Panc1 (cell line): ENCODE data around the gene FSTL4. TPM values are rescaled to one million over a fixed set of nuclear protein-coding genes. Genes with fewer than 3 reads are reported as not detected.

Experiments used
- ATAC-seq: fragments of 200-7000 bp; cut with Tn5 transposase; 2 replicates; pipeline ENCODE4 v1.9.1; 2020; ENCODE audit warnings: mild to moderate bottlenecking, moderate library complexity
- BruUV-seq: library from RNA; stranded (reverse); fragments of 400-500 nt; replicated peaks from 2 replicates; lab custom pipeline; 2021; lab: Mats Ljungman, UMichigan
- CTCF ChIA-PET: fragments of 300-600 bp; sonication (Branson Sonifier 250); formaldehyde crosslinking; loops from one replicate; lab custom pipeline; 2022; ENCODE audit warnings: antibody characterized with exemption; lab: Charles Lee
- POLR2A ChIA-PET: fragments of 300-600 bp; sonication (Branson Sonifier 250); formaldehyde crosslinking; loops from one replicate; lab custom pipeline; 2022; ENCODE audit warnings: antibody characterized with exemption; lab: Charles Lee
- DNase-seq: peaks from one replicate; pipeline ENCODE4 v3.0.0-alpha.2; 2010; ENCODE audit warnings: low read depth, low spot score
- H3K27ac ChIP-seq: 2 replicates; pipeline ENCODE4 v1.5.1; 2011; ENCODE audit warnings: mild to moderate bottlenecking, low read length, inconsistent platforms
- H3K27me3 ChIP-seq: fragments of 200-500 bp; sonication (Bioruptor generic); 2 replicates; pipeline ENCODE4 v1.6.0; 2014; ENCODE audit warnings: low read length, inconsistent platforms; ENCODE audit not compliant: control insufficient read depth, insufficient read depth
- H3K36me3 ChIP-seq: fragments of 200-500 bp; sonication (Bioruptor generic); 2 replicates; pipeline ENCODE4 v1.5.1; 2014; ENCODE audit warnings: inconsistent platforms, mild to moderate bottlenecking, low read length, moderate library complexity; ENCODE audit not compliant: control insufficient read depth, insufficient read depth
- H3K4me1 ChIP-seq: 2 replicates; pipeline ENCODE4 v1.5.1; 2011; ENCODE audit warnings: inconsistent platforms, mild to moderate bottlenecking, low read length, moderate library complexity; ENCODE audit not compliant: control insufficient read depth, insufficient read depth
- H3K4me3 ChIP-seq, 2 experiments: 2 replicates each; pipeline ENCODE4 v1.5.1; 2011 to 2012; ENCODE audit warnings: low read depth in 2 of 2, low read length in 2 of 2, mild to moderate bottlenecking in 2 of 2, inconsistent platforms in 1 of 2, moderate library complexity in 1 of 2
- H3K9me3 ChIP-seq: fragments of 200-500 bp; sonication (Bioruptor generic); 2 replicates; pipeline ENCODE4 v1.5.1; 2014; ENCODE audit warnings: low read depth, mild to moderate bottlenecking, inconsistent platforms, low read length, moderate library complexity; ENCODE audit not compliant: control insufficient read depth, insufficient read depth
- POLR2AphosphoS5 ChIP-seq: IDR thresholded peaks from 2 replicates; pipeline ENCODE4 v1.6.1; 2012; ENCODE audit warnings: mild to moderate bottlenecking, low read depth, low read length, moderate library complexity
- SIN3A ChIP-seq: IDR thresholded peaks from 2 replicates; pipeline ENCODE4 v1.6.1; 2012; ENCODE audit warnings: low read depth, mild to moderate bottlenecking, low read length, moderate library complexity, borderline replicate concordance; ENCODE audit not compliant: insufficient read depth
- TCF7L2 ChIP-seq: IDR thresholded peaks from 2 replicates; pipeline ENCODE4 v1.6.1; 2011; ENCODE audit warnings: mild to moderate bottlenecking, low read depth, low read length, inconsistent platforms
- in situ Hi-C: cut with HindIII; loops from 2 replicates; pipeline ENCODE4 v1.10.0; 2016; ENCODE audit warnings: low sequenced_read_pairs, low pct_unique_long_range_greater_than_20kb
- intact Hi-C: fragments of 100-400 bp; cut with micrococcal nuclease; formaldehyde crosslinking; loops from one replicate; pipeline ENCODE4 v1.10.0; 2022; ENCODE audit not compliant: unreplicated experiment
- total RNA-seq: library from RNA; stranded (reverse); gene quantifications from one replicate; pipeline ENCODE4 v1.2.1, GENCODE V29; 2021; ENCODE audit not compliant: unreplicated experiment
- TF ChIP-seq, protein P1 (sequence below): fragments of 450-650 bp; IDR thresholded peaks from 2 replicates; pipeline ENCODE4 v1.5.1; 2017; ENCODE audit warnings: mild to moderate bottlenecking
- TF ChIP-seq, protein P2 (sequence below), 2 experiments: IDR thresholded peaks; 2 replicates each; pipeline ENCODE4 v1.6.1; 2011 to 2012; ENCODE audit warnings: low read depth in 2 of 2, control low read depth in 1 of 2, low read length in 1 of 2, mild to moderate bottlenecking in 1 of 2, moderate library complexity in 1 of 2; ENCODE audit not compliant: insufficient read depth in 1 of 2

The FSTL4 gene
- total RNA-seq, 1 experiment from 2014 or later: 0.18 TPM

DNA sequence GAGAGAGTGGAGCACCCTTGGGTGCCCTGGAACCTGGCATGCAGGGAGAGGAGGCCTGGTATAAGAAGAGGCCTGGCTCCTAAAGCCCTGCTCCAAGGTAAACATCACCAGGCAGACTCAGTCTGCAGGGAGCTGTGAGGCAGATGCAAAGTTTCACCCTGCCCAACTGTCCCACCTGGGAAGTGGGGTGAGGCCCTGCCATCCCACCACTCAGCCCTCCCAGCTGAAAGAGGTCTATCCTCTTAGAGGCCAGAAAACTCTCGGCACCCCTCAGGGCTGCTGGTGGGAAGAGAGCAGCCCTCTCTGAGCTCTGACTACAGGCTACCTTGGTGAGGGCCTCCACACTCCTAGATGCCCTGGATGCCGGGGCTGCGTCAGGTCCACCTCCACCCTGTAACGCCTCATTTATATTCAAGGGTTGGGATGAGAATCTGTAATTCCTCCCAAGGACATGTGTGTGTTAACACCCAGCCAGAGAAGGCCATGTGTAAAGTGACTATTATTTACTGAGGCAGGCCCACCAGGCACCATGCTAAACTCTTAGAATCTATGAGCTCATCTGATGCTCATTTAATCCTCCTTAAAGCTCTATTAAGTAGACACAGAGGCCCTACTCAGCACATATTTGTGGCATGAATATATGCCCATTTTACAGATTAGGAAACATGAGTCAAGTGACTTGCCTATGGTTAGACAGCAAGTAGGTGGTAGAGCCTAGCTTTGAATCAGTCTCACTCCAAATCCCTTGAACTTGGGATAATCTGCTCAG, 205.9 kb downstream of the FSTL4 start:
- Histone ChIP-seq H3K27me3 (peaks cover 7% of the 10 kb centered on the region), H3K4me3 (no peak overlapping the region), H3K4me1 (no peaks in the 10 kb centered on the region), H3K27ac (no peak overlapping the region), H3K9me3 (no peaks in the 10 kb centered on the region), H3K36me3 (no peaks in the 10 kb centered on the region)
- CTCF ChIA-PET: no interaction called here
- in situ Hi-C loops: no loop called here
- DNase-seq (no peak), ATAC-seq (no peak)
- POLR2A ChIA-PET: no interaction called here
- intact Hi-C loops: no loop called here
- TF ChIP-seq POLR2AphosphoS5 (no peak), SIN3A (no peak), TCF7L2 (no peak)
- TF ChIP-seq, protein P1, sequence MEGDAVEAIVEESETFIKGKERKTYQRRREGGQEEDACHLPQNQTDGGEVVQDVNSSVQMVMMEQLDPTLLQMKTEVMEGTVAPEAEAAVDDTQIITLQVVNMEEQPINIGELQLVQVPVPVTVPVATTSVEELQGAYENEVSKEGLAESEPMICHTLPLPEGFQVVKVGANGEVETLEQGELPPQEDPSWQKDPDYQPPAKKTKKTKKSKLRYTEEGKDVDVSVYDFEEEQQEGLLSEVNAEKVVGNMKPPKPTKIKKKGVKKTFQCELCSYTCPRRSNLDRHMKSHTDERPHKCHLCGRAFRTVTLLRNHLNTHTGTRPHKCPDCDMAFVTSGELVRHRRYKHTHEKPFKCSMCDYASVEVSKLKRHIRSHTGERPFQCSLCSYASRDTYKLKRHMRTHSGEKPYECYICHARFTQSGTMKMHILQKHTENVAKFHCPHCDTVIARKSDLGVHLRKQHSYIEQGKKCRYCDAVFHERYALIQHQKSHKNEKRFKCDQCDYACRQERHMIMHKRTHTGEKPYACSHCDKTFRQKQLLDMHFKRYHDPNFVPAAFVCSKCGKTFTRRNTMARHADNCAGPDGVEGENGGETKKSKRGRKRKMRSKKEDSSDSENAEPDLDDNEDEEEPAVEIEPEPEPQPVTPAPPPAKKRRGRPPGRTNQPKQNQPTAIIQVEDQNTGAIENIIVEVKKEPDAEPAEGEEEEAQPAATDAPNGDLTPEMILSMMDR: no peak
- TF ChIP-seq, protein P2, sequence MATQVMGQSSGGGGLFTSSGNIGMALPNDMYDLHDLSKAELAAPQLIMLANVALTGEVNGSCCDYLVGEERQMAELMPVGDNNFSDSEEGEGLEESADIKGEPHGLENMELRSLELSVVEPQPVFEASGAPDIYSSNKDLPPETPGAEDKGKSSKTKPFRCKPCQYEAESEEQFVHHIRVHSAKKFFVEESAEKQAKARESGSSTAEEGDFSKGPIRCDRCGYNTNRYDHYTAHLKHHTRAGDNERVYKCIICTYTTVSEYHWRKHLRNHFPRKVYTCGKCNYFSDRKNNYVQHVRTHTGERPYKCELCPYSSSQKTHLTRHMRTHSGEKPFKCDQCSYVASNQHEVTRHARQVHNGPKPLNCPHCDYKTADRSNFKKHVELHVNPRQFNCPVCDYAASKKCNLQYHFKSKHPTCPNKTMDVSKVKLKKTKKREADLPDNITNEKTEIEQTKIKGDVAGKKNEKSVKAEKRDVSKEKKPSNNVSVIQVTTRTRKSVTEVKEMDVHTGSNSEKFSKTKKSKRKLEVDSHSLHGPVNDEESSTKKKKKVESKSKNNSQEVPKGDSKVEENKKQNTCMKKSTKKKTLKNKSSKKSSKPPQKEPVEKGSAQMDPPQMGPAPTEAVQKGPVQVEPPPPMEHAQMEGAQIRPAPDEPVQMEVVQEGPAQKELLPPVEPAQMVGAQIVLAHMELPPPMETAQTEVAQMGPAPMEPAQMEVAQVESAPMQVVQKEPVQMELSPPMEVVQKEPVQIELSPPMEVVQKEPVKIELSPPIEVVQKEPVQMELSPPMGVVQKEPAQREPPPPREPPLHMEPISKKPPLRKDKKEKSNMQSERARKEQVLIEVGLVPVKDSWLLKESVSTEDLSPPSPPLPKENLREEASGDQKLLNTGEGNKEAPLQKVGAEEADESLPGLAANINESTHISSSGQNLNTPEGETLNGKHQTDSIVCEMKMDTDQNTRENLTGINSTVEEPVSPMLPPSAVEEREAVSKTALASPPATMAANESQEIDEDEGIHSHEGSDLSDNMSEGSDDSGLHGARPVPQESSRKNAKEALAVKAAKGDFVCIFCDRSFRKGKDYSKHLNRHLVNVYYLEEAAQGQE (IDR thresholded peaks at IDR 0.05; ENCODE audit: insufficient read depth in 1 of 2, low read depth in 2 of 2, low read length in 1 of 2): no peak
- no TSS peak for BruUV-seq

DNA sequence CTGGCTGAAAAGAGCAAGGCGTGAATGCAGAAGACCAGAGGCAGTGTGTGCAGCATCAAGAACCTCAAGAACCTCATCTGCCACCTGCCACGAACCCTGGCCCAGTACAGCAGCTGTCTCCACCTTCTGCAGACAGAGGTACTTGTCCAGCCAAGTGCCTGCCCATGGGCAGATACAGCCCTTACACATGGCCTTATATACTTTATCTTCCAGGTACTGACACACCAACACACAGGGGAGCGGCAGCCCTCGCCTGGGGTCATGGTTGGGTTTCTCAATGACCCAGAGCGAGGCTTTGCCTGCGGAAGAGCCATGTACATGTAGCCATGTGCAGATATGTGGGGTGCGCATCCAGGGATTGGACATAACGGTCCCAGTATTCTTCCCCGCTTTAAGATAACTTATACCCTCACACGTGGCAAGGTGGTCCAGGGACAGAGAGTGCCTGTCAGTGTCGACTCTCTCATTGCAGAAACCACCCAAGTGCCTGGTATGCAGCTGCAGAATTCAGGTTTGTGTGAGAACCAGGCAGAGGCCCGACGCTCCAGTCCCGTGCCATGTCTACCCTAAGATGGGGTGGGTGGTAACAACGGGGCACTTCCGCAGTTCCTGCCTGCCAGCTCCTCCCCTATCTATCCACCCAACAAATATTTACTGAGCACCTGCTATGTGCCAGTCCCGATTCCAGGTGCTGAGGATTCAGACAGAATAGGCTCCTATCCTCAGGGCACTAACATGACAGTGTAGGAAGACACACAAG, 206.9 kb downstream of the FSTL4 start:
- ChIA-PET CTCF (no interaction called here), POLR2A (no interaction called here)
- intact Hi-C loops (no loop called here), in situ Hi-C loops (no loop called here)
- no peak for ATAC-seq
- DNase-seq: no peak
- H3K27ac ChIP-seq: no peak overlapping the region
- TF ChIP-seq TCF7L2 (no peak), SIN3A (no peak), POLR2AphosphoS5 (no peak)
- TF ChIP-seq, protein P2 (IDR thresholded peaks at IDR 0.05; ENCODE audit: insufficient read depth in 1 of 2, low read depth in 2 of 2, low read length in 1 of 2): no peak
- TF ChIP-seq, protein P1: no peak
- peaks cover 4% of the 10 kb centered on the region for H3K27me3 ChIP-seq
- no peaks in the 10 kb centered on the region for H3K36me3 ChIP-seq
- no peak overlapping the region for H3K4me3 ChIP-seq
- no peaks in the 10 kb centered on the region for H3K4me1 ChIP-seq
- no peaks in the 10 kb centered on the region for H3K9me3 ChIP-seq
- BruUV-seq: no TSS peak
